ENCODE results near the gene DHRS7B. TPM values are rescaled to one million over a fixed set of nuclear protein-coding genes. Genes with fewer than 3 reads are reported as not detected.

Gene DHRS7B
- total and polyA plus RNA-seq, 2 experiments from 2014 or later, result 34.2 to 41.0 TPM

DNA sequence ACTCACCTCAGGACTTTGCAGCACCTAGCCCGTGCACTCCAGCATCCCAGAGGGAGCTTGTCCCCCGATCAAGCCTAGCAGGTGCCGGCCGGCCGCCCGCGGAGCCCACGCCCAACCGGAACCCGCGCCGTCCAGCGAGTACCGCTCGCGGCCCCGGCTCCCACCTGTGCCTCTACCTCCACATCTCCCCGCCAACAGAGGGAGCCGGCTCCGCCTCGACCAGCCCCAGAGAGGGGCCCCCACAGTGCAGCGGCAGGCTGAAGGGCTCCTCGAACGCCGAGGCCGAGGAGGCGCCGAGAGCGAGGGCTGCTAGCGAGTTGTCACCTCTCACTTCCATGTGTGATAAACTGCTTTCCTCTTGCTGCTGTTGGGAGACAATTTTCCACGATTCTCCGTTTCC is 41.1 kb upstream of the DHRS7B start:
- H3K4me3 ChIP-seq, result no peak overlapping the region
- no peak for DNase-seq (ENCODE audit: low read depth in 1 of 2, low spot score in 1 of 2)
- no peaks in the 10 kb centered on the region for H3K27me3 ChIP-seq
- H3K4me1 ChIP-seq (ENCODE audit: low read depth), result no peaks in the 10 kb centered on the region
- H3K9me3 ChIP-seq (ENCODE audit: low read depth), result no peaks in the 10 kb centered on the region
- TF ChIP-seq, protein P1, sequence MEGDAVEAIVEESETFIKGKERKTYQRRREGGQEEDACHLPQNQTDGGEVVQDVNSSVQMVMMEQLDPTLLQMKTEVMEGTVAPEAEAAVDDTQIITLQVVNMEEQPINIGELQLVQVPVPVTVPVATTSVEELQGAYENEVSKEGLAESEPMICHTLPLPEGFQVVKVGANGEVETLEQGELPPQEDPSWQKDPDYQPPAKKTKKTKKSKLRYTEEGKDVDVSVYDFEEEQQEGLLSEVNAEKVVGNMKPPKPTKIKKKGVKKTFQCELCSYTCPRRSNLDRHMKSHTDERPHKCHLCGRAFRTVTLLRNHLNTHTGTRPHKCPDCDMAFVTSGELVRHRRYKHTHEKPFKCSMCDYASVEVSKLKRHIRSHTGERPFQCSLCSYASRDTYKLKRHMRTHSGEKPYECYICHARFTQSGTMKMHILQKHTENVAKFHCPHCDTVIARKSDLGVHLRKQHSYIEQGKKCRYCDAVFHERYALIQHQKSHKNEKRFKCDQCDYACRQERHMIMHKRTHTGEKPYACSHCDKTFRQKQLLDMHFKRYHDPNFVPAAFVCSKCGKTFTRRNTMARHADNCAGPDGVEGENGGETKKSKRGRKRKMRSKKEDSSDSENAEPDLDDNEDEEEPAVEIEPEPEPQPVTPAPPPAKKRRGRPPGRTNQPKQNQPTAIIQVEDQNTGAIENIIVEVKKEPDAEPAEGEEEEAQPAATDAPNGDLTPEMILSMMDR (IDR thresholded peaks at IDR 0.05; ENCODE audit: low read depth, low read length), result no peak
- H3K27ac ChIP-seq, result no peak overlapping the region
- H3K36me3 ChIP-seq, result no peaks in the 10 kb centered on the region

DNA sequence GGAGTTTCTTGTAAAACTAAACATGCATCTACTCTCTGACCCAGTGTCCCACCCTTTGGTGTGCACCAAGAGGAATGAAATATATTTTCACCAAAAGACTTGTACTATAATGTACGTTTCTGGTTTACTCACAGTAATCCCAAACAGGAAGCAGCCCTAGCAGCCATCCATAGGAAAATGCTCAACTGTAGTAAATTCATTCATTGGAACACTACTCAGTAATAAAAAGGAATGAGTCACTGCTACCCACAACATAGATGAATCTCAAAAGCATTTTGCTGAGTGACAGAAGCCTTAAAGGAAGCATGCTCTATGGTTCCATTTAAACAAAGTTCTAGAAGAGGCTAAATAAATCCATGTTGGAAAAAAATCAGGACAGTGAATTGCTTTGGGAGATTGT is 37.6 kb upstream of the DHRS7B start:
- no peak for DNase-seq (ENCODE audit: low read depth in 1 of 2, low spot score in 1 of 2)
- no peaks in the 10 kb centered on the region for H3K36me3 ChIP-seq
- no peaks in the 10 kb centered on the region for H3K9me3 ChIP-seq (ENCODE audit: low read depth)
- H3K27ac ChIP-seq, result no peak overlapping the region
- H3K4me3 ChIP-seq, result no peak overlapping the region
- H3K4me1 ChIP-seq (ENCODE audit: low read depth), result peaks cover 5% of the 10 kb centered on the region
- TF ChIP-seq, protein P1 (IDR thresholded peaks at IDR 0.05; ENCODE audit: low read depth, low read length), result no peak
- H3K27me3 ChIP-seq, result no peaks in the 10 kb centered on the region

DNA sequence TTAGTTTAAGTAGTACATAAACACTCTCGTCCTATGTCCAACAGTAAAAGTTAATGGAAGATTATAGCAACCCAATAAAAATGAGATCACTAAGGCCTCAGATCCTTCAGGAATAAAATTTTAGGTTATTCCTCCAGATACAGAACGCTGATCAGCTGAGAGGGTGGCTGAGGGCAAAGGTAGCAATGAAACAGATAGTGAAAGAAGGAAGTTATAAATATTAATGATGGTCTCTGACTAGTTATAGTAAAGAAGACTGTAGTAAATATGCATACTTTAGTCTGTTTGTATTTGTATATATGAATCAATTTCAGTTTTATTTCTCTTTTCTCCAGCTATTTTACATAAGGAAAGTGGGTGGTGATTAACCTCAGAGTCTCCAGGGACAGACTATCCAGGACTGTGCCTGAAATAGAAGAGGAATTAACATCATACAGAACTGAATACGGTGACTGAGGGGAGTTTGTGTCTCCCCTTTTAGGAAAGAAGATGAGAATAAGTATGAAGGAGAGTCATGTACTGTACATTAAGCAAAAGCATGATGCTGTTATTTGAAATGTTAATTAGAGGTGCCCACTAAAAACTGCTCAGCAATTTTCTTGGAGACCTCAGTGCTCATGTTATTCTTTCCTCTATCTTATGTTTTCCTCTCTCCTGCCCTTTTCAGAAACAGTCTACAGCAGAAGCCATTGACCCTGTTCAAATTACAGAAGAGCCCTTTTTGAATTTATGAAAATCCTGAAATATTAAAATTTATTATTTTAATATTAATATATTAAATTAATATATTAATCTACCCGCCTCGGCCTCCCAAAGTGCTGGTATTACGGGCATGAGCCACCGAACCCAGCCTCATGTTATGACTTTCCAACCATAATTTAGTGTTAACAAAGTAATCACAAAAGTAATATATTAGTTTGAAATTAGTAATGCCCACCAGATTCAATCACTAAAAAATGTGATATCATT is 36.5 kb upstream of the DHRS7B start:
- no peak overlapping the region for H3K4me3 ChIP-seq

DNA sequence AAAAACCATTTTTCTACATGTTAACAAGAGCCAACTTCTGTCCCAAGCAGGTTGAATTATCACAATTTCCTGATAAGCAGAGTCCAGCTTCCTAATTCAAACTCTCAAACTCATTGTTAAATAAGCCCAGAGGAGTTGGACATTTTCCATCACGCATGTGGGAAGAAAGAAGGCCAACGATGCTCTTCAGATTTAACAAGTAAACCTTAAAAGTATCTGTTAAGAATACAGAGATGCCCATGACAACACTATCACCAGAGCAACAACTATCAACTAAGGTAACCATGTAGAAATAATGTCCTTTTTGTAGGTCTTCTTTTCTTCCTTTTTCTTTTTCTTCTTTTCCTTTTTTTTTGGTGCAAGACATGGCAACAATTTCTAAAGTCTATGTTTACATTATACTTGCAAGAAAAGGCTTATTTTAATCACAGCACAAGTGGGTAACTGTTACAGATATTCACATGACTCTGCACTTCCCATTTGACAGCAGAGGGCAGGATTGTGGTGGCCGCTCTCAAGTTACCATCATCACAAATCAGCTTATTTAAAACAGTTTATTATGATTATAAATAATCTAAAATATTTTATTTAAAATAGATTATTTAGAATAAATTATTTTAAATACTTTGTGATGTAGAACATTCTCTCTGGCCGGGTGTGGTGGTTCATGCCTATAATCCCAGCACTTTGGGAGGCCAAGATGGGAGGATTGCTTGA is 35.7 kb upstream of the DHRS7B start:
- Histone ChIP-seq H3K4me3 (no peak overlapping the region), H3K27ac (no peak overlapping the region), H3K9me3 (ENCODE audit: low read depth) (no peaks in the 10 kb centered on the region), H3K27me3 (no peaks in the 10 kb centered on the region), H3K36me3 (no peaks in the 10 kb centered on the region), H3K4me1 (ENCODE audit: low read depth) (peaks cover 5% of the 10 kb centered on the region)
- TF ChIP-seq, protein P1 (IDR thresholded peaks at IDR 0.05; ENCODE audit: low read depth, low read length), result no peak
- no peak for DNase-seq (ENCODE audit: low read depth in 1 of 2, low spot score in 1 of 2)

More for the DNA sequence above, 36.5 kb upstream of the DHRS7B start:
- H3K27me3 ChIP-seq, result no peaks in the 10 kb centered on the region
- no peaks in the 10 kb centered on the region for H3K36me3 ChIP-seq
- TF ChIP-seq, protein P1 (IDR thresholded peaks at IDR 0.05; ENCODE audit: low read depth, low read length), result no peak
- H3K27ac ChIP-seq, result no peak overlapping the region
- H3K9me3 ChIP-seq (ENCODE audit: low read depth), result no peaks in the 10 kb centered on the region
- H3K4me1 ChIP-seq (ENCODE audit: low read depth), result peaks cover 5% of the 10 kb centered on the region
- no peak for DNase-seq (ENCODE audit: low read depth in 1 of 2, low spot score in 1 of 2)

DNA sequence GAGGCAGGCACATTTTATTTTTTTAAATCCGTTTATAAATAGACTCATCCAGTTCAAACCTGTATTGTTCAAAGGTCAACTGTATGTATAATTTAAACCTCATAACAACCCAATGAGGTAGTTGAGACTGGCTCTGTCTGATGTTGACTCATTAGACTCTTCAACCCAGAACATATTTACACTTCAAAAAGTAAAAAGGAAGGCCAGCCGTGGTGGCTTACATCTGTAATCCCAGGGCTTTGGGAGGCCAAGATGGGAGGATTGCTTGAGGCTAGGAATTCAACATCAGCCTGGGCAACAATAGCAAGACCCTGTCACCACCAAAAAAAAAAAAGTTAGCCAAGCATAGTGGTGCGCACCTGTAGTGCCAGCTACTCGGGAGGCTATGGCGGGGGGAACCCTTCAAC is 32.5 kb upstream of the DHRS7B start:
- peaks cover 5% of the 10 kb centered on the region for H3K4me1 ChIP-seq (ENCODE audit: low read depth)
- TF ChIP-seq, protein P1 (IDR thresholded peaks at IDR 0.05; ENCODE audit: low read depth, low read length), result no peak
- no peak for DNase-seq (ENCODE audit: low read depth in 1 of 2, low spot score in 1 of 2)

More for the DNA sequence above, 32.5 kb upstream of the DHRS7B start:
- no peak overlapping the region for H3K27ac ChIP-seq
- no peaks in the 10 kb centered on the region for H3K27me3 ChIP-seq
- H3K9me3 ChIP-seq (ENCODE audit: low read depth), result no peaks in the 10 kb centered on the region
- no peak overlapping the region for H3K4me3 ChIP-seq
- no peaks in the 10 kb centered on the region for H3K36me3 ChIP-seq
